Breast epithelium (tissue), 4 donors: ENCODE measurements around the gene CALCOCO2. TPM values are rescaled to one million over a fixed set of nuclear protein-coding genes. Genes with fewer than 3 reads are reported as not detected.

Source experiments
- DNase-seq, 2 donors: peaks; one replicate each; pipeline ENCODE4 v3.0.0-alpha.2; 2019; ENCODE audit warnings: low spot score in 2 of 2
- H3K27ac ChIP-seq, 2 donors: fragments of 200-600 bp; sonication (generic) in 1 of 2; one replicate each; pipeline ENCODE4 v1.5.1; 2016 to 2019; ENCODE audit warnings: mild to moderate bottlenecking in 1 of 2
- H3K27me3 ChIP-seq, 2 donors: fragments of 200-600 bp; sonication (generic) in 1 of 2; one replicate each; pipeline versions ENCODE4 v1.5.1 to v1.6.0; 2017 to 2019; ENCODE audit warnings: control low read depth in 1 of 2, mild to moderate bottlenecking in 1 of 2
- H3K36me3 ChIP-seq: fragments of 200-600 bp; one replicate; pipeline ENCODE4 v1.5.1; 2019
- H3K4me1 ChIP-seq, 2 donors: fragments of 200-600 bp; sonication (generic); one replicate each; pipeline ENCODE4 v1.5.1; 2016 to 2019; ENCODE audit warnings: control low read depth in 1 of 2
- H3K4me3 ChIP-seq, 3 donors: fragments of 200-600 bp; sonication (generic); 1 replicate in 2 of 3; 2 replicates in 1 of 3; pipeline ENCODE4 v1.5.1; 2016 to 2019; ENCODE audit warnings: mild to moderate bottlenecking in 3 of 3, moderate library complexity in 2 of 3
- H3K9me3 ChIP-seq, 2 donors: fragments of 200-600 bp; sonication (generic) in 1 of 2; one replicate each; pipeline ENCODE4 v1.5.1; 2016 to 2019; ENCODE audit warnings: control low read depth in 1 of 2
- CTCF ChIP-seq, 3 donors: fragments of 450-650 bp; IDR thresholded peaks; one replicate each; pipeline ENCODE4 v1.5.1; 2016 to 2017; ENCODE audit warnings: antibody characterized with exemption in 3 of 3, mild to moderate bottlenecking in 3 of 3, moderate library complexity in 3 of 3
- POLR2A ChIP-seq: fragments of 450-650 bp; IDR thresholded peaks from one replicate; pipeline ENCODE4 v1.6.1; 2016; ENCODE audit warnings: antibody characterized with exemption, mild to moderate bottlenecking, moderate library complexity
- POLR2AphosphoS5 ChIP-seq, 3 donors: sonication (generic); formaldehyde crosslinking; IDR thresholded peaks; one replicate each; pipeline ENCODE4 v1.6.1; 2017; ENCODE audit warnings: antibody characterized with exemption in 3 of 3
- intact Hi-C: fragments of 100-400 bp; cut with DNase I; formaldehyde crosslinking; loops from one replicate; pipeline ENCODE4 v1.15.1; 2023; ENCODE audit warnings: low total_unique reads
- total RNA-seq, 3 donors: library from RNA; depleted of rRNA; stranded (reverse); fragments of >200 nt; gene quantifications; one replicate each; pipeline ENCODE4 v1.1.0, GENCODE V29; 2016

Gene CALCOCO2
- total RNA-seq, 3 donors from 2014 or later = 134 to 262 (median 146) TPM

- intact Hi-C loops = no loop called here
- no peaks in the 10 kb centered on the region for H3K9me3 ChIP-seq
- peaks cover 4% of the 10 kb centered on the region for H3K36me3 ChIP-seq
- DNase-seq = no peak
- no peak for TF ChIP-seq CTCF (IDR thresholded peaks at IDR 0.05)
- no peak for TF ChIP-seq POLR2AphosphoS5 (IDR thresholded peaks at IDR 0.05)
- TF ChIP-seq POLR2A = no peak
- H3K27ac ChIP-seq = no peak overlapping the region
- H3K4me3 ChIP-seq = no peak overlapping the region
- H3K4me1 ChIP-seq = no peaks in the 10 kb centered on the region
- H3K27me3 ChIP-seq = no peaks in the 10 kb centered on the region
These were observed 29.2 kb downstream of the CALCOCO2 start for GRCh38 chr17:48860034-48860433.

GRCh38 chr17:48860456-48860855, 29.6 kb downstream of the CALCOCO2 start:
- H3K27ac ChIP-seq = no peak overlapping the region
- intact Hi-C loops = no loop called here
- H3K27me3 ChIP-seq = no peaks in the 10 kb centered on the region
- TF ChIP-seq CTCF (IDR thresholded peaks at IDR 0.05) = no peak
- TF ChIP-seq POLR2AphosphoS5 (IDR thresholded peaks at IDR 0.05) = no peak
- no peak for TF ChIP-seq POLR2A
- no peaks in the 10 kb centered on the region for H3K4me1 ChIP-seq
- DNase-seq = no peak
- peaks cover 4% of the 10 kb centered on the region for H3K36me3 ChIP-seq
- no peaks in the 10 kb centered on the region for H3K9me3 ChIP-seq
- H3K4me3 ChIP-seq = no peak overlapping the region

- TF ChIP-seq CTCF (IDR thresholded peaks at IDR 0.05) (no peak), POLR2AphosphoS5 (IDR thresholded peaks at IDR 0.05) (no peak), POLR2A (no peak)
- no peaks in the 10 kb centered on the region for H3K36me3 ChIP-seq
- no peak for DNase-seq
- H3K4me1 ChIP-seq = no peaks in the 10 kb centered on the region
- no peaks in the 10 kb centered on the region for H3K27me3 ChIP-seq
- no peak overlapping the region for H3K27ac ChIP-seq
- no peaks in the 10 kb centered on the region for H3K9me3 ChIP-seq
- no peak overlapping the region for H3K4me3 ChIP-seq
- intact Hi-C loops = no loop called here
These were observed 38.2 kb downstream of the CALCOCO2 start for GRCh38 chr17:48868916-48869500.

GRCh38 chr17:48869821-48870318, 39.0 kb downstream of the CALCOCO2 start:
- H3K4me1 ChIP-seq = no peaks in the 10 kb centered on the region
- no peaks in the 10 kb centered on the region for H3K27me3 ChIP-seq
- H3K36me3 ChIP-seq = no peaks in the 10 kb centered on the region
- no peaks in the 10 kb centered on the region for H3K9me3 ChIP-seq
- H3K27ac ChIP-seq = peak overlapping the region in 1 of 2 donors; percentile 43
- no peak overlapping the region for H3K4me3 ChIP-seq
- intact Hi-C loops = no loop called here
- no peak for DNase-seq
- TF ChIP-seq POLR2AphosphoS5 (IDR thresholded peaks at IDR 0.05) (no peak), POLR2A (no peak), CTCF (IDR thresholded peaks at IDR 0.05) (no peak)

GRCh38 chr17:48871035-48871550, 40.3 kb downstream of the CALCOCO2 start:
- H3K27me3 ChIP-seq = no peaks in the 10 kb centered on the region
- H3K4me1 ChIP-seq = no peaks in the 10 kb centered on the region
- intact Hi-C loops = no loop called here
- no peak overlapping the region for H3K27ac ChIP-seq
- H3K36me3 ChIP-seq = no peaks in the 10 kb centered on the region
- no peak for DNase-seq
- H3K9me3 ChIP-seq = no peaks in the 10 kb centered on the region
- H3K4me3 ChIP-seq = no peak overlapping the region
- no peak for TF ChIP-seq CTCF (IDR thresholded peaks at IDR 0.05)
- no peak for TF ChIP-seq POLR2AphosphoS5 (IDR thresholded peaks at IDR 0.05)
- TF ChIP-seq POLR2A = no peak
